Measurements from ENCODE around the gene GLCE.
"Not testable (repeated sequence)": the region's sequence is repeated elsewhere in the genome, so short reads cannot be mapped to it uniquely, and the experiment has no call there.

Gene GLCE

DNA sequence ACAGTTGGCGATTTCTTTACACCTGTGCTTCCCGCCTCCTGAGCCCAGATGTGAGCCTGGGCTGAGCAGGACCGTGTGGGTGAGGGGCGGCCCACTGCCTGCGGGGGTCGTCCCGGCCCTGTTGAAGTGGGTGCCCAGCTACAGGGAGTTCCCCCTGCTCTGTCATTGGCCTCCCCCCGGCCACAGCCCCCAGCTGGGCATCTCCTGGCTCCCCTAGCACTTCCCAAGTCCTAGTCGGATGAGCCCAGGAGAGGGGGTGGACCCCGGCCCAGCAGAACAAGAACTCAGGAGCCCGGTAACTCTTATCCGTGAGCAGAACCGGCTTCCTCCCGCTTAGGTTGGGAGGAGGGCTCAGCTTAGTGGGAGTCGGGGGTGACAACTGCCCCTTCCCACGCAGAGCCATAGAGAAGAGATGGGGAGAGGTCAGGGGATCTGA lies 139.0 kb downstream of the GLCE start:
- DNase-seq (ENCODE audit: low spot score): no peak

GRCh38 chr15:69299943-69300588 lies 139.6 kb downstream of the GLCE start:
- no peak for DNase-seq (ENCODE audit: low spot score)

DNA sequence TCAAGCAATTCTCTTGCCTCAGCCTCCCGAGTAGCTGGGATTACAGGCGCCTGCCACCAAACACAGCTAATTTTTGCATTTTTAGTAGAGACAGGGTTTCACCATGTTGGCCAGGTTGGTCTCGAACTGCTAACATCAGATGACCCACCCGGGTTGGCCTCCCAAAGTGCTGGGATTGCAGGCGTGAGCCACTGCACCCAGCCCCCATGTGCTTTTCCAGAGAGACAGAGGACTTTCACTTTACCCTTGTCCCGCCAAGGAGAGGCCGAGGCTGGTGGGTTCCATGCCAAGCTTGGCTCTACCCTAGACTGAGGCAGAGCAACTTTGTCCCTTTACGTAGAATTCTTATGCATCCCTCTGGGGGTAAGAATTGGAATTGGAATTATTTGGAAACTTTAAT lies 140.7 kb downstream of the GLCE start:
- not testable (repeated sequence) for DNase-seq (ENCODE audit: low spot score)

DNA sequence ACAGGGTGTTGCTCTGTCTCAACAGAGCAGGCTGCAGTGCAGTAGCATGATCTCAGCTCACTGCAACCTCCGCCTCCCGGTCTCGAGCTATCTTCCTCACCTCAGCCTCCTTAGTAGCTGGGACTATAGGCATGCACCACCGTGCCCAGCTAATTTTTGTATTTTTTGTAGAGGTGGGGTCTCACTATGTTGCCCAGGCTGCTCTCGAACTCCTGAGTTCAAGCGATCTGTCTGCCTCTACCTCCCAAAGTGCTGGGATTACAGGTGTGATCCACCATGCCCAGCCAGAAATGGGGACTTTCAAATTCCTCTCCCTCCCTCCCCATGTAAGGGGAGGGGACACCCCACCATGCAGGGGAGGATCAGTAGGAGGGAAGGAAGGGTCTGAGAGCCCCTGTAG lies 141.7 kb downstream of the GLCE start:
- not testable (repeated sequence) for DNase-seq (ENCODE audit: low spot score)

DNA sequence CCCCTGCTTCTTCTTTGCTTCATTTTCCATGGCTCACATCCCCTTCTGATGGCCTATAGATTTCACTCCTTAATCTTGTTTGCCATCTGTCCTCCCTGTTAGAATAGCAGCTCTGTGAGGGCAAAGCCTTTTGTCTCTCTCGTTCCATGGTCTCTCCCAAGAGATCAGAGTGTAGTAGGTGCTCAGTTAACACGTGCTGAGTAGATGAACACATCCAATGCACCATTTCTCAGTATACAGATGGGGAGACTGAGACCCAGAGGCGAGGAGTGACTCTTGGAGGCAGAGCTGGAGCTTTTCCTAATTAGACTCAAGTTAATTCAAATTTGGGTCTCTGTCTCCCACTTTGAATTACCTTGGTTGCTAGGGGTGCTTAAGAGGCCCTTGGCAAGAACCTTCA lies 142.5 kb downstream of the GLCE start:
- no peak for DNase-seq (ENCODE audit: low spot score)

- DNase-seq (ENCODE audit: low spot score): no peak
Observed at GRCh38 chr15:69303337-69304181, 143.1 kb downstream of the GLCE start.

- DNase-seq (ENCODE audit: low spot score): no peak
Observed at GRCh38 chr15:69304182-69304545, 143.7 kb downstream of the GLCE start.

DNA sequence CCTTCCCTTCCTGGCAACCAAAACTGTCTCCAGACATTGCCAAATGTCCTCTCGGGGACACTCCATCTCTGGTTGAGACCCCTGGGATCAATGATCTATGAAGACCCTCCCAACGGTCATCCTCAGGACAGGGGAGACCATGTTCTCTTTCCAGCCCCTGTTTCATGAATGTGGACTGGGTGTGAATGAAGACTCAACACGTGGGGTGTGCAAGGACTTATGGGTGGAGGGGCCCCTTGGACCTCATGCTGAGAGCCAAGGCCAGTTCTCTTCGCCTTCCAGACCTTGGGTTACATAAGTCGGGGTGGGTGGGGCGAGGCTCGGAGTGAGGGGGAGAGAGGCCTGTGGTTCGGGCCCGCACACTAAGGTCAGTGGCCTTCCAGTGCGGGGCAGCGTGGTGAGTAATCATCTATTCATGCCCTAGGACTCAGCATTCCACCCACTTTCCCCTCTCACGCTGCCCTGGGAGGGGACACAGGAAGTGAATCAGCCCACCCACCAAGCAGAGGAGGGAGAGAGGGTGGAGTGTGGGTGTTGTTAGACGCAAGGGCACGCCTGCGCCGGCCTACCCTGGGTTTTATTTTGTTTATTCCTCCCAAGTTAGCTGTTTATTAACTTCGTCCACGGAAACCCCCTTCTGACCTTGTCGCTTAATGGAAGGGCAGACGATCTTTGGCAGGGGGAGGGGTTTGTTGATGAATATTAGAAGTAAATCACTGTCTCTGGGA lies 144.9 kb downstream of the GLCE start:
- DNase-seq (ENCODE audit: low spot score): peak; percentile 14

DNA sequence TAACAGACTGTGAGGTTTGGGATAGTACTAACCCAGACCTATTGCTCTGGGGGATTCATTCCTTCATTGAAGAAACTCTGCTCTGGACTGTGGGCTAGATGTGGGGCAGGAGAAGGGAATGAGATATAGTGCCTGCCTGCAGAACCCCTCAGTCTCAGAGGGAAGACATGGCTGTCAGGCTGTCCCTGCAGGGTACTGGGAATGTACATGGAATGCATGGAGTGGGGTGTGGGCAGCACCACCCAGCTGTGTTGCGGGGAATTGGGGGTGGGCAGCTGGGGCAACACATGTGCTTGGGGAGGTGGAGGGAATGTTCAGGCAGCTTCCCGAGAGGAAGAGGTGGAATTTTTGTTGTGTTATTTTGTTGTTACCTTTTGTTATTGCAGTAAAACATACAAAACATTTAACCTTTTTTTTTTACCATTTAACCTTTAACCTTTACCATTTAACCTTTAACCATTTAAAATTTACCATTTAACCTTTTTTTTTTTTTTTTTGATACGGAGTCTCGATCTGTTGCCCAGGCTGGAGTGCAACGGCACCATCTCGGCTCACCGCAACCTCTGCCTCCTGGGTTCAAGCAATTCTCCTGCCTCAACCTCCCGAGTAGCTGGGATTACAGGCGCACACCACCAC lies 145.6 kb downstream of the GLCE start:
- no peak for DNase-seq (ENCODE audit: low spot score)

- DNase-seq (ENCODE audit: low spot score): no peak
Observed at GRCh38 chr15:69307939-69308338, 147.5 kb downstream of the GLCE start.

GRCh38 chr15:69308949-69309348 lies 148.5 kb downstream of the GLCE start:
- DNase-seq (ENCODE audit: low spot score): no peak

DNA sequence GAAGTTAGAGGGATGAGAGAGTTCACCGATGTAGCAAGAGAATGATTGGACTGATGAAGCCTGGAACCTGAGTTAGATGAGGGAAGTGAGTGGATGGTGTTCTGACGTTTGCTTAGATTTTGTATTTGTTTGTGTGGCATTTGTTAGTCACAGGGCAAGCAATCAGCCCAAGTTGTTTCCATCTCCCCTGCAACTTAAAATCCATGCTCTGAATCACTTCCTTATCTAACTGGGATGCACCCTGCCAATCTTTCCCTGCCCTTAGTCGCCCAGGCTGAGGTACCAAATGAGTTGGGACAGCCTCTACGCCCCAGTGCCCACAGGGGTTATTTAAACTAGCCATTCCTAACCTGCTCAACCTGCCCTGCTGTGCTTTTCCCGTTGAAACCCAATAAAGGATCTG lies 150.9 kb downstream of the GLCE start:
- DNase-seq (ENCODE audit: low spot score): no peak

GRCh38 chr15:69313432-69314000 lies 153.1 kb downstream of the GLCE start:
- DNase-seq (ENCODE audit: low spot score): no peak

- no peak for DNase-seq (ENCODE audit: low spot score)
Observed at GRCh38 chr15:69314131-69314530, 153.7 kb downstream of the GLCE start.

DNA sequence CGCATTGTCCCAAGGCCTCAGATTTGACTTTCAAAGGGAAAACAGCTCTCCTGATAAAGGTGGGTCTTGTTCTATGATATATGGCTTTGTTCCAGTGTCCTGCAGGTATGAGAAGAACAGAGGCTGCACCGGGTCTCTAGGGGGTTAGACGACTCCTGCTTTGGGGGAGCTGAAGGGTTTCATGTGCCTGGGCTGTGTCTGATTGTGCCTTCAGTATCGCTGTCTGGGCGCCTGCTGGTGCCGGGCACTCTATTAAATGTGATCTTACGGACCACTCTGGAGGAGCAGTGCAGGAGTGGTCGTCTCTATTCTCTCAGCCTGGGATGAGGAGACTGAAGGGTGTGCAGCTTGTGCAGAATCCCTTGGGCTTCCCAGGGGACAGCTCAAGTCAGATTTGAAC lies 154.3 kb downstream of the GLCE start:
- no peak for DNase-seq (ENCODE audit: low spot score)

- DNase-seq (ENCODE audit: low spot score): no peak
Observed at GRCh38 chr15:69315402-69316110, 155.1 kb downstream of the GLCE start.

GRCh38 chr15:69316291-69316690 lies 155.9 kb downstream of the GLCE start:
- no peak for DNase-seq (ENCODE audit: low spot score)

GRCh38 chr15:69317392-69317841 lies 157.0 kb downstream of the GLCE start:
- DNase-seq (ENCODE audit: low spot score): no peak

DNA sequence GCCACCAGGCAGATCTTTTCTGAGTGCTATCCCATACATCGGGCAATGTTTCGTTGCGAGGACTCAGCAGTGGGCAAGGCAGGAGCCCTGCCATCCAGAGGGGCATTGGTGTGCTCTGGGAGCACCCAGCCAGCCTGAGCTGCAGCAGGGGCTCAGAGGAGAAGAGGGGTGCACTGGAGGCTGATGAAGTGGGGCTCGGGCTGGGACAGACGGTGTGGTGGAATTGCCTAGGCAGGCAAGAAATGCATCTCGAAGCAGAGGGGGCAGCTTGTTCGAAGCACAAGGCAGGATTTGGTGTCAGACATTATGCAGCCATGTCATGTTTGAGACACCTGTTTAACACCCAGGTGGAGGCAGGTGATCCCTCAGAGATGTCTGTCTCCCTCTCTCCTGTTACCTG lies 157.6 kb downstream of the GLCE start:
- no peak for DNase-seq (ENCODE audit: low spot score)

DNA sequence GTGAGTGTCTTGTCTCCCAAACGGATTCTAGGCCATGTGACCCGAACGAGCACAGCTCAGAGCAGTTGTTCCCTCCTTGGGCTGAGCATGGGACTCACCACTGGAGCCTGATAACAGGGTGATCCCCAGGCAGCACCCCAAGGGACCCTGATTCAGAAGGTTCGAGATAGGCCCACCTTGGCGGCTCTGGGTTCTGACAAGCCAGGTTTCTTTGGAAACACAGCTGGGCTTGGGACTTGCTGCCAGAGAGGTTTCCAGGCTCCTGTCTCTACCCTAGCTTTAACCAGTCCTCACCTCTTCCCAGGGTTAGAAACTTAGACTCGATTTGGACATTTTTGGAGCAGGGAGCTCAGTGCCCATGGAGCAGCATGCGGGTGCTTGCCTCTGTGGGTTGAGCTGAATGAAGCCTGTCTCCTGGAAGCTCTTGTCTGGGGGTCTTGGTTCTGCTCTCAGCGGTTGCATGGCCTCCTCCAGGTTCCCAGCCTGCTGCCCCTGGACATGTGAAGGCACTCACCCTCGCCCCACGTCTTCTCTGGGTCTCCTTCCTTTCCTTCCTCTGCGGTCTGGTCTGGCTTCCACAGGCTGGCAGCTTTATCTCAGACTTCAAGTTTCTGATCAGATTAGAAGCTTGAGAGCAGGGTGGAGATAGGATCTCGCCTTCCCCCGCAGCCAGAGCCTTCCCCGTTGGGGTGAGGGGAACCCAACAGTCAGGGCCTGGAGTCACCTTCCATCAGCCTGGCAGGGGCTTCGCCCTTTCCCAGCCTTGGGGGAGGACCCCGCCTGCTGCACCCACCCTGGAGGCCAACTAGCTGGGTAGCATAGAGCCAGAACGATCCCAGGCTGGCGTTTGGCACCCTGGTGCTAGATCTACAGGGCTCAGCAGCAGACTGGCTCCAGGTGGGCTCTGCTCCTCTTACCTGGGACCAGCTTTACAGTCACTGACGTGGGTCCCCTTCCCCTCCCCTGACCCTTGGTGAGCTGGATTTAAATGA lies 159.2 kb downstream of the GLCE start:
- DNase-seq (ENCODE audit: low spot score): no peak
